GM23248 (cell line): ENCODE measurements around the gene TBATA.

ENCODE experiments used
- EZH2 ChIP-seq: fragments of 200-600 bp; sonication (generic); IDR thresholded peaks from 2 replicates; pipeline ENCODE4 v1.6.1; 2018; ENCODE audit warnings: antibody characterized with exemption, mild to moderate bottlenecking; ENCODE audit not compliant: insufficient read depth, poor library complexity, severe bottlenecking
- EZH2phosphoT487 ChIP-seq: fragments of 200-600 bp; sonication (generic); IDR thresholded peaks from 2 replicates; pipeline ENCODE4 v1.6.1; 2018; ENCODE audit warnings: antibody characterized with exemption, moderate library complexity, mild to moderate bottlenecking, low read depth; ENCODE audit not compliant: insufficient read depth

DNA sequence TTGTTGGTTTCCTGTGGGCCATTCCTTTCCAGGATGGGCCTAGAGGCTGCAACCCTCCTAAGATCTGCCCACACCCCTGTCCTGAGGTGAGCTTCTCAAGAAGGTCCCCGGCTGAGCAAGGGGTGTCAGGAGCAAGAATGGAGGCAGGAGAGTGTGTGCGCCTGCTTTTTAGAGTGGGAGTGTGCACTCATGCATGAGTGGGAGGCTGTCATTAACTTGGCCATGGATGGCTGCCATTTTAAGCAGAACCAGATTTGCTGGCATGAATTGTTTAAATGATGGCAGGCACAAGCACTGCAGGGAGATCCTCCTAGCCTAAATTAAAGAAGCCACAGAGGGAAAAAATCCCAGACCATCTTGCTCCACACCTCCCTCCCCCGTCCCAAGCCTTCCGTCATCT, 27.6 kb upstream of the TBATA start:
- no peak for TF ChIP-seq EZH2phosphoT487
- no peak for TF ChIP-seq EZH2
